GM13977 (cell line): ENCODE results near the gene RO60.
A peak's percentile ranks its signal among the peaks of the same experiment; 100 is the strongest.

Experiments
- DNase-seq: peaks from one replicate; pipeline ENCODE4 v3.0.0; 2012; ENCODE audit warnings: low spot score
- CTCF ChIP-seq: IDR thresholded peaks from 2 replicates; pipeline ENCODE4 v1.5.1; 2012; ENCODE audit warnings: mild to moderate bottlenecking, control low read depth; ENCODE audit not compliant: insufficient read depth; ENCODE audit errors: extremely low read depth, missing control alignments
- in situ Hi-C: fragments of 300-500 bp; cut with MboI; formaldehyde crosslinking; loops from one replicate; pipeline ENCODE4 v1.12.0; 2022; ENCODE audit warnings: low sequenced_read_pairs, low pct_unique_long_range_greater_than_20kb, mixed read lengths, inconsistent platforms; ENCODE audit not compliant: unreplicated experiment

Gene RO60

GRCh38 chr1:193070386-193070753, 11.0 kb downstream of the RO60 start:
- DNase-seq = no peak
- in situ Hi-C loops = no loop called here
- no peak for TF ChIP-seq CTCF

- no peak for DNase-seq
- in situ Hi-C loops = no loop called here
- no peak for TF ChIP-seq CTCF
Observed at GRCh38 chr1:193070942-193071341, 11.5 kb downstream of the RO60 start.

GRCh38 chr1:193077991-193078390, 18.6 kb downstream of the RO60 start:
- TF ChIP-seq CTCF = no peak
- DNase-seq = no peak
- in situ Hi-C loops = no loop called here

- in situ Hi-C loops = no loop called here
Observed at GRCh38 chr1:193079187-193079586, 19.8 kb downstream of the RO60 start.

GRCh38 chr1:193083365-193084088, 24.1 kb downstream of the RO60 start:
- DNase-seq = peak; percentile 32
- in situ Hi-C loops = no loop called here
- no peak for TF ChIP-seq CTCF

More at GRCh38 chr1:193079187-193079586, 19.8 kb downstream of the RO60 start:
- no peak for TF ChIP-seq CTCF
- no peak for DNase-seq

- no peak for DNase-seq
- in situ Hi-C loops = no loop called here
- no peak for TF ChIP-seq CTCF
Observed at GRCh38 chr1:193085263-193085662, 25.9 kb downstream of the RO60 start.
